H1 (cell line): Measurements from ENCODE around the gene OASL. TPM values are rescaled to one million over a fixed set of nuclear protein-coding genes. Genes with fewer than 3 reads are reported as not detected.

Source experiments
- CTCF ChIA-PET: fragments of 300-600 bp; sonication (Branson Sonifier 250); formaldehyde crosslinking; loops from one replicate; lab custom pipeline; 2021; ENCODE audit not compliant: partially characterized antibody; lab: Charles Lee
- POLR2A ChIA-PET: fragments of 300-600 bp; sonication (Branson Sonifier 250); formaldehyde crosslinking; loops from one replicate; lab custom pipeline; 2021; ENCODE audit warnings: inconsistent platforms; ENCODE audit not compliant: partially characterized antibody; lab: Charles Lee
- DNase-seq, 2 experiments: peaks; one replicate each; pipeline versions ENCODE4 v3.0.0 to v3.0.0-alpha.2; 2010 to 2022; ENCODE audit warnings: low spot score in 2 of 2, low read depth in 1 of 2, mixed read lengths in 1 of 2
- FAIRE-seq: peaks from 2 replicates; lab custom pipeline; 2011; peaks lifted over from hg19 to GRCh38; lab: Jason Lieb, UNC
- H2AFZ ChIP-seq: 2 replicates; pipeline ENCODE4 v1.8.1; 2012; ENCODE audit warnings: low read length, inconsistent platforms
- H2AK5ac ChIP-seq: 2 replicates; pipeline ENCODE4 v1.6.1; 2013; ENCODE audit warnings: low read depth, low read length
- H2BK120ac ChIP-seq: replicated peaks from 2 replicates; pipeline ENCODE3; 2013; ENCODE audit warnings: low read depth, low read length, inconsistent platforms
- H2BK12ac ChIP-seq: 2 replicates; pipeline ENCODE4 v1.6.1; 2013; ENCODE audit warnings: low read depth, low read length
- H2BK15ac ChIP-seq: 2 replicates; pipeline ENCODE4 v1.6.1; 2013; ENCODE audit warnings: low read length
- H2BK20ac ChIP-seq: 2 replicates; pipeline ENCODE4 v1.6.1; 2013; ENCODE audit warnings: low read length
- H2BK5ac ChIP-seq: 2 replicates; pipeline ENCODE4 v1.6.1; 2013; ENCODE audit warnings: low read depth, low read length
- H3K14ac ChIP-seq: 2 replicates; pipeline ENCODE4 v1.6.1; 2013; ENCODE audit warnings: inconsistent platforms; ENCODE audit not compliant: insufficient read length
- H3K18ac ChIP-seq: 2 replicates; pipeline ENCODE4 v1.6.1; 2013; ENCODE audit warnings: low read length; ENCODE audit errors: extremely low read depth
- H3K23ac ChIP-seq: 2 replicates; pipeline ENCODE4 v1.6.1; 2013; ENCODE audit warnings: inconsistent platforms; ENCODE audit not compliant: insufficient read length
- H3K23me2 ChIP-seq: 2 replicates; pipeline ENCODE4 v1.6.1; 2013; ENCODE audit warnings: low read depth, low read length
- H3K27ac ChIP-seq: 2 replicates; pipeline ENCODE4 v1.6.1; 2011; ENCODE audit warnings: low read depth, low read length, inconsistent platforms
- H3K27me3 ChIP-seq, 4 experiments: replicated peaks in 1 of 4; 1 replicate in 1 of 4; 2 replicates in 3 of 4; pipeline versions ENCODE4 v1.6.1 to v1.8.1; 2011 to 2013; ENCODE audit warnings: low read length in 3 of 4, mild to moderate bottlenecking in 3 of 4, inconsistent platforms in 2 of 4, mixed read lengths in 2 of 4, moderate library complexity in 1 of 4; ENCODE audit not compliant: control insufficient read depth in 3 of 4, insufficient read depth in 3 of 4; ENCODE audit errors: extremely low read depth in 1 of 4
- H3K36me3 ChIP-seq, 4 experiments: 2 replicates each; pipeline versions ENCODE4 v1.6.1 to v1.8.1; 2011 to 2013; ENCODE audit warnings: mild to moderate bottlenecking in 4 of 4, low read length in 3 of 4, moderate library complexity in 2 of 4, control low read depth in 1 of 4, inconsistent platforms in 1 of 4; ENCODE audit not compliant: insufficient read depth in 4 of 4, control insufficient read depth in 2 of 4
- H3K4ac ChIP-seq: replicated peaks from 2 replicates; pipeline ENCODE3; 2013; ENCODE audit warnings: low read length, low read depth, mixed read lengths, inconsistent platforms; ENCODE audit not compliant: insufficient read length
- H3K4me1 ChIP-seq, 4 experiments: replicated peaks in 1 of 4; 1 replicate in 1 of 4; 2 replicates in 3 of 4; pipeline versions ENCODE4 v1.6.1 to v1.8.1; 2011 to 2013; ENCODE audit warnings: low read length in 3 of 4, inconsistent platforms in 2 of 4, mixed read lengths in 1 of 4; ENCODE audit not compliant: insufficient read depth in 4 of 4, control insufficient read depth in 3 of 4
- H3K4me2 ChIP-seq, 2 experiments: 2 replicates each; pipeline versions ENCODE4 v1.6.1 to v1.8.1; 2011 to 2013; ENCODE audit warnings: low read depth in 2 of 2, low read length in 2 of 2, control low read depth in 1 of 2, inconsistent platforms in 1 of 2, mild to moderate bottlenecking in 1 of 2; ENCODE audit not compliant: insufficient read depth in 1 of 2
- H3K4me3 ChIP-seq, 4 experiments: fragments of 200-600, 300-600 bp in 1 of 4; sonication (generic), shearing (Covaris generic), sonication (Bioruptor Twin) in 1 of 4; 2 replicates each; pipeline versions ENCODE4 v1.5.1 to v1.8.1; 2011 to 2016; ENCODE audit warnings: low read length in 4 of 4, low read depth in 3 of 4, control low read depth in 2 of 4, inconsistent platforms in 2 of 4, mild to moderate bottlenecking in 2 of 4, mixed read lengths in 1 of 4, moderate library complexity in 1 of 4; ENCODE audit not compliant: insufficient read depth in 2 of 4; ENCODE audit errors: extremely low read depth in 1 of 4
- H3K56ac ChIP-seq: replicated peaks from 2 replicates; pipeline ENCODE3; 2013; ENCODE audit warnings: low read depth, mild to moderate bottlenecking, mixed read lengths, low read length, inconsistent platforms; ENCODE audit not compliant: insufficient read length
- H3K79me1 ChIP-seq: 2 replicates; pipeline ENCODE4 v1.6.1; 2013; ENCODE audit warnings: low read depth, low read length, control low read depth
- H3K79me2 ChIP-seq, 2 experiments: 2 replicates each; pipeline versions ENCODE4 v1.6.1 to v1.8.1; 2012 to 2013; ENCODE audit warnings: low read length in 2 of 2, mild to moderate bottlenecking in 2 of 2, inconsistent platforms in 1 of 2; ENCODE audit not compliant: insufficient read depth in 2 of 2, control insufficient read depth in 1 of 2
- H3K9ac ChIP-seq, 4 experiments: replicated peaks in 1 of 4; 1 replicate in 1 of 4; 2 replicates in 3 of 4; pipeline versions ENCODE4 v1.6.1 to v1.8.1; 2011 to 2013; ENCODE audit warnings: low read depth in 3 of 4, low read length in 3 of 4, control low read depth in 2 of 4, mild to moderate bottlenecking in 2 of 4, moderate library complexity in 2 of 4, inconsistent platforms in 1 of 4; ENCODE audit errors: extremely low read depth in 1 of 4
- H3K9me3 ChIP-seq, 2 experiments: 2 replicates each; pipeline versions ENCODE4 v1.6.1 to v1.8.1; 2012 to 2013; ENCODE audit warnings: mild to moderate bottlenecking in 2 of 2, moderate library complexity in 2 of 2, control low read depth in 1 of 2, inconsistent platforms in 1 of 2, low read depth in 1 of 2, low read length in 1 of 2, mixed read lengths in 1 of 2; ENCODE audit not compliant: insufficient read depth in 2 of 2
- H4K20me1 ChIP-seq, 2 experiments: replicated peaks in 1 of 2; 2 replicates each; pipeline versions ENCODE3 to v1.8.1; 2011 to 2013; ENCODE audit warnings: inconsistent platforms in 2 of 2, low read length in 2 of 2, mild to moderate bottlenecking in 1 of 2; ENCODE audit not compliant: insufficient read depth in 2 of 2, control insufficient read depth in 1 of 2
- H4K5ac ChIP-seq: 2 replicates; pipeline ENCODE4 v1.6.1; 2013; ENCODE audit warnings: low read length, low read depth, mixed read lengths, inconsistent platforms; ENCODE audit not compliant: insufficient read length
- H4K8ac ChIP-seq: 2 replicates; pipeline ENCODE4 v1.8.0; 2013; ENCODE audit warnings: mild to moderate bottlenecking, moderate library complexity, low read length, inconsistent platforms; ENCODE audit not compliant: insufficient read depth; ENCODE audit errors: extremely low read depth
- H4K91ac ChIP-seq: replicated peaks from 2 replicates; pipeline ENCODE3; 2013; ENCODE audit warnings: low read length, mixed read lengths, inconsistent platforms; ENCODE audit not compliant: insufficient read length
- GABPA ChIP-seq: IDR thresholded peaks from 2 replicates; pipeline ENCODE4 v1.6.1; 2011; ENCODE audit warnings: mild to moderate bottlenecking, low read length, moderate library complexity, borderline replicate concordance; ENCODE audit not compliant: insufficient read depth
- WGBS, 2 experiments: shearing (Covaris generic) in 1 of 2; methylation state at CpG; one replicate each; pipeline versions ENCODE4 v1.1.6 to v1.1.7; 2013 to 2015; ENCODE audit warnings: low lambda C conversion rate in 2 of 2, mixed read lengths in 2 of 2, inconsistent platforms in 1 of 2, low coverage in 1 of 2, missing lambda C conversion rate in 1 of 2; ENCODE audit not compliant: insufficient replicate concordance in 2 of 2, insufficient coverage in 1 of 2, insufficient read length in 1 of 2; ENCODE audit errors: extremely low coverage in 1 of 2, missing lambda C conversion rate in 1 of 2; 5-methylcytosine and 5-hydroxymethylcytosine counted together
- polyA plus RNA-seq, 7 experiments: library from polyadenylated mRNA; depleted of rRNA in 3 of 7; stranded (reverse) in 5 of 7; unstranded in 2 of 7; fragments of >200 nt in 5 of 7; fragments of 200-250 nt in 2 of 7; gene quantifications; 1 replicate in 5 of 7; 2 replicates in 1 of 7; 4 replicates in 1 of 7; pipeline versions ENCODE4 v1.2.1 to v1.2.3, GENCODE V29; 2011 to 2013; ENCODE audit warnings: missing spikeins in 2 of 7, mixed read lengths in 2 of 7
- total RNA-seq: library from RNA; stranded (reverse); fragmentation: NEBNext Ultra II Directional; extraction: Animal tissue kit (Norgen Biotek cat#: 25700); gene quantifications from 2 replicates; pipeline ENCODE4 v1.2.1, GENCODE V29; 2021

Gene OASL
- total and polyA plus RNA-seq, 2 of the 8 experiments (the other 6 are each of a cell fraction or from before 2014, with no cell fraction given): not detected

DNA sequence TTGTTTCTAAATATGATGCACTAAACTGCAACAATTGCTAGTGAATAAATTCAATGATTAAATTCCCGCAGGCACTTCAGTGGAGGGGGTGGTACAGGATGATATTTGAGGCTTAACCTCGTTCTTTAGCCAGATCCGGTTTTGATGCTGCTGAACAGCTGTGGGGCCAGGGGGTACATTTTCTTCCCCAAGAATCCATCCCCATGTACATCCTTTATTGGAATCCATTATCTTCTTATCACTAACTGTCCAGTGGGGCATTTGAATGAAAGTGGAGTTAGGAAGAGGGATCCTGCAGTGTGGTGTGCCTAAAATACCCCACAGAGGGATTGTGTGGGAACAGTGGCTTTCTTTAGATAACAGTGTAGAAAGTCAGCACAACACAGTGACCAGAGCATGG is 45.2 kb upstream of the OASL start:
- Histone ChIP-seq H3K18ac (no peak overlapping the region), H3K4me3 (no peak overlapping the region), H3K4me2 (no peak overlapping the region), H2BK20ac (no peak overlapping the region), H4K8ac (no peak overlapping the region), H3K27me3 (peaks cover 0 to 2% (median 0%) of the 10 kb centered on the region in 4 experiments; a peak in 1 of 7 replicates), H3K79me1 (no peaks in the 10 kb centered on the region), H3K27ac (no peak overlapping the region), H2BK120ac (no peak overlapping the region), H2BK15ac (no peak overlapping the region), H4K91ac (no peak overlapping the region), H4K5ac (no peak overlapping the region), H2BK12ac (no peak overlapping the region), H3K14ac (no peak overlapping the region), H3K9ac (no peak overlapping the region), H3K9me3 (peaks cover 0 to 4% of the 10 kb centered on the region in 2 experiments; a peak in 1 of 4 replicates), H3K23me2 (no peaks in the 10 kb centered on the region), H3K36me3 (no peaks in the 10 kb centered on the region), H4K20me1 (no peaks in the 10 kb centered on the region), H3K23ac (no peak overlapping the region), H3K4me1 (peaks cover 0 to 3% (median 0%) of the 10 kb centered on the region in 4 experiments; a peak in 1 of 7 replicates), H3K4ac (no peak overlapping the region), H3K56ac (no peak overlapping the region), H2BK5ac (no peak overlapping the region), H2AK5ac (no peak overlapping the region), H3K79me2 (no peaks in the 10 kb centered on the region), H2AFZ (0 out of 2 replicates have a peak overlapping the region, but pooled peaks have one; percentile 25)
- CTCF ChIA-PET: interaction anchor here (1.0 to 3.3 kb wide), 2 partner anchors 11 to 23 kb away, joined by 5 to 20 read pairs; no protein-coding TSS in a partner anchor
- POLR2A ChIA-PET: interaction anchor here (1.5 kb wide), 1 partner anchor 17 kb away, joined by 5 read pairs; no protein-coding TSS in a partner anchor
- no peak for FAIRE-seq
- DNase-seq: peak in 1 of 2 experiments; percentile 17
- no peak for TF ChIP-seq GABPA
- 93% methylated on average over 3 of the region's 3 CpGs; no CpG with 5 or more reads in 1 of the 2 experiments for WGBS, 2 experiments
